HG02610 (cell line): ENCODE results near the gene SIDT1.
"Not testable (repeated sequence)": the region's sequence is repeated elsewhere in the genome, so short reads cannot be mapped to it uniquely, and the experiment has no call there.

Experiments
- ATAC-seq: cut with Tn5 transposase; IDR thresholded peaks from one replicate; pipeline ENCODE4 v1.9.1; 2021; ENCODE audit warnings: mild to moderate bottlenecking, moderate library complexity; ENCODE audit not compliant: unreplicated experiment

The SIDT1 gene

DNA sequence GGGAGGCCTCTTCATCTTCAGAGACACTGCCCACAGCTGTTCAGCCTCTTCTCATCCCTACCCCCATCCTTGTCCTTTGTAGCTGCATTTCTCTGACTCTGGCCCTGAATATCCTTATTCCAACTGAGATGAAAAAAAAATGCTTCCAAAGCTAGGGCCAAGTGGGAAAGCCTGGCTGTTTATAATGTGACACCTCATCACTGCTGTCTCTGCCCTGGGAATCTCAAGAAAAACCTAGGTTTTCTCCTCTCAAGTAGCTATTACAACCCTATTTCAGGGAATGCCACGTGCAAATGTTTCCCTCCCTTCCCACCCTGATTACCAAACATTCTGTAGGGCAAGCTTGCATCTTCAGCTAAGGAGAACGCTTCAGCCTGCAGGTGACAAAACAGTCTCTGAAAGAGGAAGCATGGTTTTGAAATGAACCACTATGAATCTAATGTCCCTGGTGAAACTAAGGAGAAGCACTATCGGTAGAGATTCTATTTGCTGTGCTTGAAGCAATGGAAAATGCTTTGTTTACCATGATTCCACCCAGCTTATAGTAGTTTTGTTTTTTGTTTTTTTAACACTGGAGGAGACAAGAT, 98.7 kb downstream of the SIDT1 start:
- no peak for ATAC-seq

DNA sequence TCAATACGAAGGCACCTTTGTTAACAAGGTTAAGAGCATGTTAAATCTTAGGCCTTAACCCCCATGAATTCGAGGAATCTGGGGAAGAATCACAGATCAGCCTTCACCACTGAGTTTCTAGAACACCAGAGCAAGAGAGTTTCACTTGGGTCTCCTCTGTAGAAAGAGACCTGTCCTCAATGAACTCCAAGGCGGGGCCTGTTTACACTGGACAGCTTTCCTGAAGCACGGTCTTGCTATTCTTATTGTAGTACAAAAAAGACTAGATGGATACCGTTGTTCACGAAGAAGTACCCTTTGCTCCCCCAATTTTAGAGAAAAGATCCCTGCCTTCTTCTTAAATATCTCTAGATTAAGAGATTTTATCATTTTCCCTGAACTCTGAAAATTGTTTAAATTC, 99.2 kb downstream of the SIDT1 start:
- ATAC-seq, result no peak

DNA sequence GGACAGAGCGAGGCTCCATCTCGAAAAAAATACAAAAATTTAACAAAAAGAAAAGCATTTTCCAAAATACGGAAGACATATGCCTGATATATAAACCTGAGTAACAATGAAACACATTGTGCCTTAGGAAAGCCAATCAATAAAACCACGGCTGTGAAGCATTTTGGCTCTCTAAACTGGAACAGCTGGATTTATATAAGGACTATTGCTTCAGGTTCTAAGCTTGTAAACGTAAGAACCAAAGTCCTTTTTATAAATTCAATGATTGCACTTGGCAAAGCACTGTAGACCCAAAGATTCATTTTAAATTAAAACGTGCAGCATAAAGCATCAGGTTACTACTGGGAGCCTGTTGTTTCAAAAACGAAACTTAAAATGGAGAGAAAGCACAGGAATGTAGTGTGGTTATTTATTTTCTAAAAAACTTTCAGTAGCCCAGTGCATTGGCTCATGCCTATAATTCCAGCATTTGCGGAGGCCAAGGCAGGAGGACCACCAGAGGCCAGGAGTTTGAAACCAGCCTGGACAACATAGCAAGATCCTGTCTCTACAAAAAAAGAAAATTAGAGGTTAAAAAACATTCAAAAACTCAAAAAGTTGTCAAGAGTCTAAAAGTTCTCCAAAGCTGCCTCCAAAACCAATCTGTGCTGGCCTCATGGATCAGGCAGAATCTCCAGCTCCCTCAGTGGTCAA, 102.6 kb downstream of the SIDT1 start:
- no peak for ATAC-seq

DNA sequence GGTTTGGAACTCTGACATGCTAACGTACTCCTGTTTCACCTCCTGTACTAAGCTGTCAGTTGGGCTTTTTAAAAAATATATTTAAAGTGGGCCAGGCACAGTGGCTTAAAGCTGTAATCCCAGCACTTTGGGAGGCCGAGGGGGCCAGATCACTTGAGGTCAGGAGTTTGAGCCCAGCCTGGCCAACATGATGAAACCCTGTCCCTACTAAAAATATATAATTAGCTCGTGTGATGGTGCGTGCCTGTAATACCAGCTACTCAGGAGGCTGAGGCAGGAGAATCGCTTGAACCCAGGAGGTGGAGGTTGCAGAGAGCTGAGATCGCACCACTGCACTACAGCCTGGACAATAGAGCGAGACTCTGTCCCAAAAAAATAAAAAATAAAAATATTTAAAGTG, 103.7 kb downstream of the SIDT1 start:
- not testable (repeated sequence) for ATAC-seq

GRCh38 chr3:113637756-113638155, 105.4 kb downstream of the SIDT1 start:
- no peak for ATAC-seq

DNA sequence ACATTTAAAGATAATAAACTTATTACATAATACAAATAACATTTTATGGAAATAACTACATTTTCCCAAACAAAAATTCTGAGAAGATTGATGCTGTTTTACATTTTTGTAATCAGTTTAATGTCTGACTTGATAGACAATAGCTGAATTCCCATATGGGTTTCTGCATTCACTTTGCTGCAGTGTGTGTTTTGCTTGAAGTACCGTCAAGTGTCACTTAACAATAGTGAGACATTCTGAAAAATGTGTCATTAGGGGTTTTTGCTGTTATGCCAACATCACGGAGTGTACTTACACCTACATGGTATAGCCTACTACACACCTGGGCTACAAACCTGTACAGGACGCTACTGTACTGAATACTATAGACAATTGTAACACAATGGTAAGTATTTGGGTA, 106.6 kb downstream of the SIDT1 start:
- no peak for ATAC-seq

GRCh38 chr3:113643583-113643982, 111.2 kb downstream of the SIDT1 start:
- no peak for ATAC-seq

GRCh38 chr3:113648524-113648923, 116.2 kb downstream of the SIDT1 start:
- no peak for ATAC-seq

DNA sequence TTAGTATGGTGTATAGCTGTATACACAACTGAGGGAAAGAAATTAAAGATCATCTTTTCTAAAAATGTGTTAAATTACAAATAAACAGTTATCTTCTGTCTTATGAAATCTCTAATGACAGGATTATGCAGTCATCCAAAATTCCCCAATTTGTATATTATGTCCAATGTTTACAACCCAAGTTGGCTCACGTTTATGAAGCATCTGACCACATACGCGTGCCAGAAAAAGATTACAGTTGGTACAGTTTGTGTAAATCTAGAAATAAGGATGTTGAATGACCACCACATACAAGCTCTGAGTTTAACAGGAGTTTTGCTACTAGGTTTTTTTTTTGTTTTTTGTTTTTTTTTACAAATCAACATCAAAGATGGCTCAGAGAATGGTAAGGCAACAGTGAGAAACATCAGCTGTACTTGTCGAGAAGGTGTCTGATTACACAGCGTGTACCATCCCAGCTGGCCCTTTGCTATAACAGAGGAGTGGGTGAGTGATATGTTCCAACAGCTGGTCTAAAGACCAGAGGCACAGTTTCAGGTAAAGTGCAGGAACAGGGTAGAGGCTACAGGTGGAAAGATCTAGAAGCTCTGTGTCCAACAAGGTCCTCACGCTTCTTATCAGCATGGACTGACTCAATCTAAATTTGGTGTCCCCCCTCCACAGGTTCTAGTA, 117.0 kb downstream of the SIDT1 start:
- ATAC-seq, result no peak

- ATAC-seq, result no peak
These were observed 122.0 kb downstream of the SIDT1 start for GRCh38 chr3:113654310-113654709.

DNA sequence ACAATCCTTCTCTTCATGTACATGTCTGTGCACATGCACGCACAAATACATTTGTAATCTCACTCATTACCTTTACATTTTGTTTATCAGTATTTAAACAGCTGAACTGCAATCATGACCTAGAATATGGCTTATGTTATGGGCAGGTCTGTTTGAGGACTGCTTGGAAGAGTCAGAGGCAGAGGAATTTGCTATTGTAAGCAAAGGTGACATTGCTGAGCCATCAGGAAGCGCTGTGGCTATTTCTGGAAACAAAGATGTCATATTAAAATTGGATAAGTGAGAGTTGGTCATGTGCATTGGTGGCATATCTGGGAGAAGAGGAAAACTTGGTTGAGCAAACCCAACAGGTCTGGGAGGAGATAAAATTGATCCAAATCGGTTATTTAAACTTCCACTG, 122.5 kb downstream of the SIDT1 start:
- ATAC-seq, result no peak

DNA sequence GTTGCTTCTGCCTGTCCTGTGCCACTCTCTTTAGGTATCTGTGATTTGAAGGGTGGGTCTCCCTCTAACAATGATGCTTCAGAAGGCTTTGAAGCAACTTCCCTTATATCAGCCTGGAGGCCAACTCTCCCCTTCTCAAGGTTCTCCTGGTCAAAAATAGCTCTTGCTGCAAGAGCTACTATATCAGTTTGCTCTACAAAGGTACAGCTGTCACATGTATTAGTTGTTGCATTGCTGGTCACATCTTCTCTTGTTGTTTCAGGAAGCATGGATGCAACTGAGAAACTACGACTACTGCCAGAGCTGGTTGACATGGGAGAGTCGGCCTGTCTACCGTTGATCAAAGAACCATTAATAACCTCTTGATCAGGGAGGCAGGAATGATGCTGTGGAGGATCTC, 125.8 kb downstream of the SIDT1 start:
- ATAC-seq, result no peak

- no peak for ATAC-seq
These were observed 126.8 kb downstream of the SIDT1 start for GRCh38 chr3:113659101-113659541.

GRCh38 chr3:113659996-113660395, 127.6 kb downstream of the SIDT1 start:
- no peak for ATAC-seq

GRCh38 chr3:113660458-113660857, 128.1 kb downstream of the SIDT1 start:
- no peak for ATAC-seq

DNA sequence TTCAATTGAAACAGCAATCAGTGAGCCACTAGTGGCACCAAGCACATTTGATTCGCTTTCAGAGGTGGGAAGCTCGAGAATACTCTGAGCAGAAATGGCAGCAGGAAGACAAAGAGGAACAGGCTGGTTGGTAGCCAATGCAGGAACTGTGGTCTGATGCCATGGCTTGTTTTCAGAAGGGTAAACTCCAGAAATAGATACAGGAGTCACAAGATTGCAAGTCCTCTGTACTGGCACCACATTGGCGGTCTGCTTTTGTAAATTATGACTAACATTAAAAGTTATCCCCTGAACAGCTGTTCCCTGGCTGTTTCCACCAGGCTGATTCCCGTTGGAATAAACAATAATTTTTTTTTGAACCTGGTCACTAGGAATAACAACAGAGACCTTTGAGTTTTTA, 128.5 kb downstream of the SIDT1 start:
- no peak for ATAC-seq

- ATAC-seq, result no peak
These were observed 130.5 kb downstream of the SIDT1 start for GRCh38 chr3:113662824-113663223.

- ATAC-seq, result no peak
These were observed 131.0 kb downstream of the SIDT1 start for GRCh38 chr3:113663324-113663750.

DNA sequence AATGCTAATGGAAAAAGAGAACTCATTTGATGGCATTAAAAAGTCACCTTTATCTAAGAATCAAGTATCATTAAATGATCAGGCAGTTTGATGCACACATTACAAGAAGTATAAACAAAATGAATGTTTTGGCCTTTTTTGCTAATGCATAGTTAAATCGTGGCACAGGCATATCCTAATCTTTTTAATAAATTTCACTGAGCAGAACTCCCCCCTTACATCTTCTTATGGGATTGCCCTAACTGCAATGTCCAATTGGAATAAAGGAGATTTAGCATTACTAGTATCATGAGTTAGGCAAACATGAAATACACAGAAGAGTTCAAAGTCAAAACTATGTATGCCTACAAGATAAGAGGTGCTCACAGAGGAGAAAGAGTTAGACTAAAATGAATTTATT, 131.4 kb downstream of the SIDT1 start:
- no peak for ATAC-seq

DNA sequence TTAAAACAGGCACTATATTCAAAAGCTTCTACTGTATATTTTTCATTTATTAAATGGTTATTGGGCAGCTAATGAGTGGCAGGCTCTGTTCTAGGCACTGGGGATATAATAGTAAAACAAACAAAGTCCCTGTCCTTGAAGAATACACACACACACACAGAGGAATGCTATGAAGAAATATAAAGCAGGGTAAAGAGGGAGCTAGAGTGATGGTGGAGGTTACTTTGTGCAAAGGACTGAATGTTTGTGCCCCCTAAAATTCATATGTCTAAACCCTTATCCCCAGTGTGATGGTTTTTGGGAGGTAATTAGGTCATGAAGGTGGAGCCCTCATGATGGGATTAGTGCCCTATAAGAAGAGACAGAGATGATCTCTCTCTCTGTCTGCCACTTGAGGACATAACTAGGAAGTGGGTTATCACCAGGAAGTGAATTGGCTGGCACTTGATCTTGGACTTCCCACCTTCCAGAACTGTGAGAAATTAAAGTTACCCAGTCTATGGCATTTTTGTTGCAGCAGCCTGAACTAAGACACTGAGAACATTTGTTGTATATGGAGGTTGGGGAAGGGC, 132.3 kb downstream of the SIDT1 start:
- no peak for ATAC-seq

GRCh38 chr3:113668015-113668414, 135.7 kb downstream of the SIDT1 start:
- no peak for ATAC-seq

DNA sequence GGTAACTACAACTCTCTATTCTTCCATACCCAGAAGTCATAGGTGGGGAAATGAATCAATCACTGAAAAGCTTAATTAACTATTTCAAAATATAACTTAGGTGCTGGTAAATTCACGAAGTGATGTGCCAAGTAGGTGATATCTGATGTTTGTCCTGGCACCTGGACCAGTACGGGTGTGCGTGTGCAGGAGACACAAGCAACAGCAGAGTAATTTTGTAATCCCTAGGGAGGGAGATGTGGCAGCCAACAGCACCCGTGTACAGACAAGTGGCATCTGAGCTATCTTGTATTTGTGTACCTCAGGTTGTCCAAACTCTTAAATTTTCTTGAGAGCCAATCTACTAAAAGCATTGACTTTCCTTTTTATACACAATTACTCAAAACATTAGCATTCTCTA, 141.2 kb downstream of the SIDT1 start:
- no peak for ATAC-seq
